CD4-positive, CD25-positive, alpha-beta regulatory T cell (primary cell): ENCODE measurements around the gene NIM1K. TPM values are rescaled to one million over a fixed set of nuclear protein-coding genes. Genes with fewer than 3 reads are reported as not detected.

ENCODE experiments used
- ATAC-seq, 2 donors: fragments of 150-1000 bp; cut with Tn5 transposase; one replicate each; pipeline ENCODE4 v1.10.0; 2021; ENCODE audit warnings: low read depth in 2 of 2, moderate number of reproducible peaks in 2 of 2, moderate library complexity in 1 of 2
- DNase-seq, 3 donors: peaks; one replicate each; pipeline versions ENCODE4 v3.0.0 to v3.0.0-alpha.2; 2012 to 2022; ENCODE audit warnings: mixed read lengths in 1 of 3
- H3K27ac ChIP-seq: one replicate; pipeline ENCODE4 v1.7.0; 2013; ENCODE audit warnings: mild to moderate bottlenecking, low read length; ENCODE audit not compliant: insufficient read depth, poor library complexity, severe bottlenecking
- H3K27me3 ChIP-seq: one replicate; pipeline ENCODE4 v1.7.0; 2013; ENCODE audit warnings: low read length; ENCODE audit not compliant: control insufficient read depth, insufficient read depth
- H3K36me3 ChIP-seq: one replicate; pipeline ENCODE4 v1.7.0; 2013; ENCODE audit warnings: mild to moderate bottlenecking, low read length, moderate library complexity; ENCODE audit not compliant: control insufficient read depth, insufficient read depth
- H3K4me1 ChIP-seq: 2 replicates; pipeline ENCODE4 v1.7.0; 2013; ENCODE audit warnings: mild to moderate bottlenecking, low read length; ENCODE audit not compliant: insufficient read depth, control insufficient read depth, poor library complexity, severe bottlenecking
- H3K4me3 ChIP-seq: one replicate; pipeline ENCODE4 v1.7.0; 2013; ENCODE audit warnings: low read depth, mild to moderate bottlenecking, low read length, moderate library complexity
- H3K9me3 ChIP-seq, 2 experiments: 1 replicate in 1 of 2; 2 replicates in 1 of 2; pipeline ENCODE4 v1.7.0; 2013; ENCODE audit warnings: low read length in 2 of 2, mild to moderate bottlenecking in 1 of 2, moderate library complexity in 1 of 2; ENCODE audit not compliant: control insufficient read depth in 2 of 2
- H3K27ac Mint-ChIP-seq, 3 donors: one replicate each; pipeline ENCODE4 v1.8.0; 2020 to 2022; ENCODE audit warnings: mild to moderate bottlenecking in 3 of 3, mixed read lengths in 3 of 3, moderate library complexity in 2 of 3
- H3K27me3 Mint-ChIP-seq: one replicate; pipeline ENCODE4 v1.8.0; 2022; ENCODE audit warnings: mild to moderate bottlenecking, mixed read lengths
- H3K36me3 Mint-ChIP-seq: one replicate; pipeline ENCODE4 v1.8.0; 2020; ENCODE audit warnings: mixed read lengths
- H3K4me1 Mint-ChIP-seq, 4 donors: one replicate each; pipeline ENCODE4 v1.8.0; 2020 to 2022; ENCODE audit warnings: mixed read lengths in 4 of 4, mild to moderate bottlenecking in 1 of 4
- H3K4me3 Mint-ChIP-seq, 4 donors: one replicate each; pipeline ENCODE4 v1.8.0; 2020 to 2022; ENCODE audit warnings: mild to moderate bottlenecking in 4 of 4, mixed read lengths in 4 of 4, moderate library complexity in 3 of 4
- H3K9me3 Mint-ChIP-seq, 7 donors: one replicate each; pipeline ENCODE4 v1.8.0; 2020 to 2022; ENCODE audit warnings: mixed read lengths in 7 of 7, mild to moderate bottlenecking in 3 of 7, moderate library complexity in 2 of 7
- polyA plus RNA-seq, 4 donors: library from polyadenylated mRNA; unstranded; fragments of 300-500 nt; fragmentation: Illumina TruSeq; gene quantifications; one replicate each; pipeline ENCODE4 v1.2.3, GENCODE V29; 2021
- total RNA-seq: library from RNA; stranded (reverse); gene quantifications from one replicate; pipeline ENCODE4 v1.2.3, GENCODE V29; 2022

The NIM1K gene
- total RNA-seq (0.67 TPM), polyA plus RNA-seq (under 1 TPM in 2 of 4 donors, not detected in 2; 0.16 to 0.26 TPM)

GRCh38 chr5:43191740-43192557 is at the start of gene NIM1K:
Gene NIM1K (plus strand): TSS chr5:43192225. CDS start chr5:43245776, 53,551 bp downstream.
- Histone ChIP-seq H3K36me3 (no peaks in the 10 kb centered on the region), H3K9me3 (no peaks in the 10 kb centered on the region), H3K4me1 (peaks cover 28% of the 10 kb centered on the region), H3K27me3 (peaks cover 11% of the 10 kb centered on the region), H3K27ac (no peak within 1 kb of the TSS), H3K4me3 (peak within 1 kb of the TSS; percentile 63)
- no peaks in the 10 kb centered on the region for H3K9me3 Mint-ChIP-seq
- ATAC-seq (peak; percentile 30 to 33), DNase-seq (peak; percentile 16 to 36 (median 25))
- peaks cover 37% of the 10 kb centered on the region for H3K27me3 Mint-ChIP-seq
- peak within 1 kb of the TSS in 1 of 3 donors; percentile 59 for H3K27ac Mint-ChIP-seq
- H3K36me3 Mint-ChIP-seq: peaks cover 3% of the 10 kb centered on the region
- peak within 1 kb of the TSS; percentile 80 to 95 (median 88) for H3K4me3 Mint-ChIP-seq
- H3K4me1 Mint-ChIP-seq: peaks cover 9 to 31% (median 22%) of the 10 kb centered on the region in 4 donors

DNA sequence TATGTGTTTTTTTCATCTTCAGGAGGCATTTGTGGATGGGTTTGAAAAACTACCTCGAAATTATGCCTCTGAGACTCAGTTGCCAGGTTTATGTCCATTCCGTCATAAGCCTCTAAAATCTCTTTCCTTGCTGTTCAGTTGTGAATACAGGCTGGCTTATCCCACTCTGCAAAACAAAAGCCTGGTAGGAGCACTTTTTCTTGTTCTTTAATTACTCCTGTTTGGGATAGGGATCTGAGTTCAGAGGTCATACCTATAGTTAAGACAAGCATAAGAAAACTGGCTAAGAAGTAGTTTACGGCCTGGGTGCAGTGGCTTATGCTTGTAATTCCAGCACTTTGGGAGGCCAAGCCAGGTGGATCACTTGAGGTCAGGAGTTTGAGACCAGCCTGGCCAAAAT is 47.0 kb upstream of the NIM1K start:
- Mint-ChIP-seq H3K27ac (peak overlapping the region in 1 of 3 donors; percentile 1), H3K36me3 (peaks cover 24% of the 10 kb centered on the region), H3K27me3 (no peaks in the 10 kb centered on the region), H3K4me1 (peaks cover 6 to 37% (median 25%) of the 10 kb centered on the region in 4 donors), H3K9me3 (no peaks in the 10 kb centered on the region), H3K4me3 (no peak overlapping the region)
- H3K9me3 ChIP-seq: no peaks in the 10 kb centered on the region
- DNase-seq (no peak), ATAC-seq (no peak)
- no peak overlapping the region for H3K27ac ChIP-seq
- H3K36me3 ChIP-seq: peaks cover 35% of the 10 kb centered on the region
- no peak overlapping the region for H3K4me3 ChIP-seq
- no peaks in the 10 kb centered on the region for H3K27me3 ChIP-seq
- peaks cover 7% of the 10 kb centered on the region for H3K4me1 ChIP-seq

- DNase-seq (no peak), ATAC-seq (no peak)
- H3K4me1 ChIP-seq: no peaks in the 10 kb centered on the region
- Mint-ChIP-seq H3K27ac (peak overlapping the region in 1 of 3 donors; percentile 32), H3K4me1 (peaks cover 6 to 22% (median 14%) of the 10 kb centered on the region in 4 donors), H3K27me3 (no peaks in the 10 kb centered on the region), H3K36me3 (peaks cover 15% of the 10 kb centered on the region), H3K4me3 (no peak overlapping the region), H3K9me3 (no peaks in the 10 kb centered on the region)
- no peak overlapping the region for H3K4me3 ChIP-seq
- peaks cover 43% of the 10 kb centered on the region for H3K36me3 ChIP-seq
- no peaks in the 10 kb centered on the region for H3K9me3 ChIP-seq
- H3K27ac ChIP-seq: no peak overlapping the region
- no peaks in the 10 kb centered on the region for H3K27me3 ChIP-seq
Observed at GRCh38 chr5:43146958-43147357, 45.1 kb upstream of the NIM1K start.

DNA sequence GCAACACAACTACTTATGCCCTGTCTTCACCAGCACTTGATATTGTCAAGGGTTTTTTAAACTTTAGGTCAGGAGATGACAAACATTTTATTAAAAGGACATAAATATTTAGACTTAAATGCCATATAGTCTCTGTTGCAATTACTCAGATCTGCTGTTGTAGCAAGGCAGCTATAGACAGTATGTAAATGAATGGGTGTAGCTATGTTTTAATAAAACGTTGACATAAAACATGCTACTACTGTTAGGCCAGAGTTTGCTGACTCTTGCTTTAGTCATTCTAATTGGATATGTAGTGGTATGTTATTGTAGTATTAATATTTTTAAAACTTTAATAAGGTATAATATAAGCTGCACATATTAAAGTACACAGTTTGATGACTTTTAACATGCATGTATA is 43.6 kb upstream of the NIM1K start:
- Histone ChIP-seq H3K9me3 (no peaks in the 10 kb centered on the region), H3K4me1 (no peaks in the 10 kb centered on the region), H3K27me3 (no peaks in the 10 kb centered on the region), H3K4me3 (no peak overlapping the region), H3K36me3 (peaks cover 37% of the 10 kb centered on the region), H3K27ac (no peak overlapping the region)
- Mint-ChIP-seq H3K4me1 (peaks cover 2 to 22% (median 15%) of the 10 kb centered on the region in 4 donors), H3K4me3 (no peak overlapping the region), H3K36me3 (peaks cover 22% of the 10 kb centered on the region), H3K27ac (no peak overlapping the region), H3K9me3 (no peaks in the 10 kb centered on the region), H3K27me3 (no peaks in the 10 kb centered on the region)
- DNase-seq (no peak), ATAC-seq (no peak)

- H3K27ac Mint-ChIP-seq: no peak overlapping the region
- peaks cover 0 to 25% (median 16%) of the 10 kb centered on the region in 4 donors for H3K4me1 Mint-ChIP-seq
- DNase-seq (no peak), ATAC-seq (no peak)
- Histone ChIP-seq H3K36me3 (peaks cover 34% of the 10 kb centered on the region), H3K9me3 (no peaks in the 10 kb centered on the region), H3K27ac (no peak overlapping the region), H3K4me1 (no peaks in the 10 kb centered on the region), H3K27me3 (no peaks in the 10 kb centered on the region), H3K4me3 (no peak overlapping the region)
- H3K27me3 Mint-ChIP-seq: no peaks in the 10 kb centered on the region
- no peak overlapping the region for H3K4me3 Mint-ChIP-seq
- no peaks in the 10 kb centered on the region for H3K9me3 Mint-ChIP-seq
- H3K36me3 Mint-ChIP-seq: peaks cover 25% of the 10 kb centered on the region
Observed at GRCh38 chr5:43149231-43149630, 42.8 kb upstream of the NIM1K start.

- ATAC-seq (no peak), DNase-seq (no peak)
- H3K4me3 Mint-ChIP-seq: no peak overlapping the region
- Histone ChIP-seq H3K27ac (no peak overlapping the region), H3K4me3 (no peak overlapping the region), H3K36me3 (peaks cover 34% of the 10 kb centered on the region), H3K27me3 (no peaks in the 10 kb centered on the region), H3K9me3 (no peaks in the 10 kb centered on the region), H3K4me1 (no peaks in the 10 kb centered on the region)
- H3K4me1 Mint-ChIP-seq: peaks cover 0 to 29% (median 14%) of the 10 kb centered on the region in 4 donors
- H3K9me3 Mint-ChIP-seq: no peaks in the 10 kb centered on the region
- H3K27ac Mint-ChIP-seq: no peak overlapping the region
- H3K27me3 Mint-ChIP-seq: no peaks in the 10 kb centered on the region
- H3K36me3 Mint-ChIP-seq: peaks cover 22% of the 10 kb centered on the region
Observed at GRCh38 chr5:43150075-43150474, 42.0 kb upstream of the NIM1K start.

DNA sequence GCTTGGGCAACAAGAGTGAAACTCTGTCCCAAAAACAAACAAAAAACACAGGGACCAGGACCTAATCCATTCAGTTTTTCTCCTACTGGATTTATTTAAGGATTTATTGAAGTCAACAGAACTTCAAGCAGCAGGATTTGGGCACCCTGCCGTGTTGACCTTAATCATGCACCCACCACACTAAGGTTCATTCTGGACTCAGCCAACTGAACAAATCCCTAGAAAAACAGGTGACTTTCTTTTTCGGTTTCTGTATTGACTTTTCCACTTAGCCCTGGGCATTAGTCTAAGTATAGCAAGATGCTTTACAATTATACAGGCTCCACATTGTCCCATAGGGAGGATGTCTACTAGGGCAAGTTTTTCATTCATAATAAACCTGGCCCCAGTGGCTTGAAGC is 41.3 kb upstream of the NIM1K start:
- H3K27me3 Mint-ChIP-seq: no peaks in the 10 kb centered on the region
- H3K27me3 ChIP-seq: no peaks in the 10 kb centered on the region
- H3K36me3 Mint-ChIP-seq: peaks cover 24% of the 10 kb centered on the region
- no peak overlapping the region for H3K27ac ChIP-seq
- no peaks in the 10 kb centered on the region for H3K9me3 Mint-ChIP-seq
- H3K27ac Mint-ChIP-seq: no peak overlapping the region
- H3K4me1 ChIP-seq: no peaks in the 10 kb centered on the region
- no peak overlapping the region for H3K4me3 ChIP-seq
- DNase-seq (no peak), ATAC-seq (no peak)
- H3K4me3 Mint-ChIP-seq: no peak overlapping the region
- peaks cover 0 to 35% (median 20%) of the 10 kb centered on the region in 4 donors for H3K4me1 Mint-ChIP-seq
- no peaks in the 10 kb centered on the region for H3K9me3 ChIP-seq
- H3K36me3 ChIP-seq: peaks cover 32% of the 10 kb centered on the region

GRCh38 chr5:43152946-43153345 is 39.1 kb upstream of the NIM1K start:
- H3K9me3 Mint-ChIP-seq: no peaks in the 10 kb centered on the region
- H3K4me1 ChIP-seq: no peaks in the 10 kb centered on the region
- no peaks in the 10 kb centered on the region for H3K9me3 ChIP-seq
- peaks cover 6 to 51% (median 32%) of the 10 kb centered on the region in 4 donors for H3K4me1 Mint-ChIP-seq
- H3K27ac ChIP-seq: no peak overlapping the region
- no peak overlapping the region for H3K4me3 ChIP-seq
- ATAC-seq (no peak), DNase-seq (no peak)
- H3K36me3 Mint-ChIP-seq: peaks cover 30% of the 10 kb centered on the region
- no peaks in the 10 kb centered on the region for H3K27me3 Mint-ChIP-seq
- H3K36me3 ChIP-seq: peaks cover 26% of the 10 kb centered on the region
- no peaks in the 10 kb centered on the region for H3K27me3 ChIP-seq
- H3K4me3 Mint-ChIP-seq: no peak overlapping the region
- no peak overlapping the region for H3K27ac Mint-ChIP-seq
